H1 (cell line): ENCODE data around the gene CACNA1F. TPM values are rescaled to one million over a fixed set of nuclear protein-coding genes. Genes with fewer than 3 reads are reported as not detected.

Experiments used
- CTCF ChIA-PET: fragments of 300-600 bp; sonication (Branson Sonifier 250); formaldehyde crosslinking; loops from one replicate; lab custom pipeline; 2021; ENCODE audit not compliant: partially characterized antibody; lab: Charles Lee
- POLR2A ChIA-PET: fragments of 300-600 bp; sonication (Branson Sonifier 250); formaldehyde crosslinking; loops from one replicate; lab custom pipeline; 2021; ENCODE audit warnings: inconsistent platforms; ENCODE audit not compliant: partially characterized antibody; lab: Charles Lee
- DNase-seq, 2 experiments: peaks; one replicate each; pipeline versions ENCODE4 v3.0.0 to v3.0.0-alpha.2; 2010 to 2022; ENCODE audit warnings: low spot score in 2 of 2, low read depth in 1 of 2, mixed read lengths in 1 of 2
- FAIRE-seq: peaks from 2 replicates; lab custom pipeline; 2011; peaks lifted over from hg19 to GRCh38; lab: Jason Lieb, UNC
- H2AFZ ChIP-seq: 2 replicates; pipeline ENCODE4 v1.8.1; 2012; ENCODE audit warnings: low read length, inconsistent platforms
- H2AK5ac ChIP-seq: 2 replicates; pipeline ENCODE4 v1.6.1; 2013; ENCODE audit warnings: low read depth, low read length
- H2BK120ac ChIP-seq: replicated peaks from 2 replicates; pipeline ENCODE3; 2013; ENCODE audit warnings: low read depth, low read length, inconsistent platforms
- H2BK12ac ChIP-seq: 2 replicates; pipeline ENCODE4 v1.6.1; 2013; ENCODE audit warnings: low read depth, low read length
- H2BK15ac ChIP-seq: 2 replicates; pipeline ENCODE4 v1.6.1; 2013; ENCODE audit warnings: low read length
- H2BK20ac ChIP-seq: 2 replicates; pipeline ENCODE4 v1.6.1; 2013; ENCODE audit warnings: low read length
- H2BK5ac ChIP-seq: 2 replicates; pipeline ENCODE4 v1.6.1; 2013; ENCODE audit warnings: low read depth, low read length
- H3K14ac ChIP-seq: 2 replicates; pipeline ENCODE4 v1.6.1; 2013; ENCODE audit warnings: inconsistent platforms; ENCODE audit not compliant: insufficient read length
- H3K18ac ChIP-seq: 2 replicates; pipeline ENCODE4 v1.6.1; 2013; ENCODE audit warnings: low read length; ENCODE audit errors: extremely low read depth
- H3K23ac ChIP-seq: 2 replicates; pipeline ENCODE4 v1.6.1; 2013; ENCODE audit warnings: inconsistent platforms; ENCODE audit not compliant: insufficient read length
- H3K23me2 ChIP-seq: 2 replicates; pipeline ENCODE4 v1.6.1; 2013; ENCODE audit warnings: low read depth, low read length
- H3K27ac ChIP-seq: 2 replicates; pipeline ENCODE4 v1.6.1; 2011; ENCODE audit warnings: low read depth, low read length, inconsistent platforms
- H3K27me3 ChIP-seq, 4 experiments: replicated peaks in 1 of 4; 1 replicate in 1 of 4; 2 replicates in 3 of 4; pipeline versions ENCODE4 v1.6.1 to v1.8.1; 2011 to 2013; ENCODE audit warnings: low read length in 3 of 4, mild to moderate bottlenecking in 3 of 4, inconsistent platforms in 2 of 4, mixed read lengths in 2 of 4, moderate library complexity in 1 of 4; ENCODE audit not compliant: control insufficient read depth in 3 of 4, insufficient read depth in 3 of 4; ENCODE audit errors: extremely low read depth in 1 of 4
- H3K36me3 ChIP-seq, 4 experiments: 2 replicates each; pipeline versions ENCODE4 v1.6.1 to v1.8.1; 2011 to 2013; ENCODE audit warnings: mild to moderate bottlenecking in 4 of 4, low read length in 3 of 4, moderate library complexity in 2 of 4, control low read depth in 1 of 4, inconsistent platforms in 1 of 4; ENCODE audit not compliant: insufficient read depth in 4 of 4, control insufficient read depth in 2 of 4
- H3K4ac ChIP-seq: replicated peaks from 2 replicates; pipeline ENCODE3; 2013; ENCODE audit warnings: low read length, low read depth, mixed read lengths, inconsistent platforms; ENCODE audit not compliant: insufficient read length
- H3K4me1 ChIP-seq, 4 experiments: replicated peaks in 1 of 4; 1 replicate in 1 of 4; 2 replicates in 3 of 4; pipeline versions ENCODE4 v1.6.1 to v1.8.1; 2011 to 2013; ENCODE audit warnings: low read length in 3 of 4, inconsistent platforms in 2 of 4, mixed read lengths in 1 of 4; ENCODE audit not compliant: insufficient read depth in 4 of 4, control insufficient read depth in 3 of 4
- H3K4me2 ChIP-seq, 2 experiments: 2 replicates each; pipeline versions ENCODE4 v1.6.1 to v1.8.1; 2011 to 2013; ENCODE audit warnings: low read depth in 2 of 2, low read length in 2 of 2, control low read depth in 1 of 2, inconsistent platforms in 1 of 2, mild to moderate bottlenecking in 1 of 2; ENCODE audit not compliant: insufficient read depth in 1 of 2
- H3K4me3 ChIP-seq, 4 experiments: fragments of 200-600, 300-600 bp in 1 of 4; sonication (generic), shearing (Covaris generic), sonication (Bioruptor Twin) in 1 of 4; 2 replicates each; pipeline versions ENCODE4 v1.5.1 to v1.8.1; 2011 to 2016; ENCODE audit warnings: low read length in 4 of 4, low read depth in 3 of 4, control low read depth in 2 of 4, inconsistent platforms in 2 of 4, mild to moderate bottlenecking in 2 of 4, mixed read lengths in 1 of 4, moderate library complexity in 1 of 4; ENCODE audit not compliant: insufficient read depth in 2 of 4; ENCODE audit errors: extremely low read depth in 1 of 4
- H3K56ac ChIP-seq: replicated peaks from 2 replicates; pipeline ENCODE3; 2013; ENCODE audit warnings: low read depth, mild to moderate bottlenecking, mixed read lengths, low read length, inconsistent platforms; ENCODE audit not compliant: insufficient read length
- H3K79me1 ChIP-seq: 2 replicates; pipeline ENCODE4 v1.6.1; 2013; ENCODE audit warnings: low read depth, low read length, control low read depth
- H3K79me2 ChIP-seq, 2 experiments: 2 replicates each; pipeline versions ENCODE4 v1.6.1 to v1.8.1; 2012 to 2013; ENCODE audit warnings: low read length in 2 of 2, mild to moderate bottlenecking in 2 of 2, inconsistent platforms in 1 of 2; ENCODE audit not compliant: insufficient read depth in 2 of 2, control insufficient read depth in 1 of 2
- H3K9ac ChIP-seq, 4 experiments: replicated peaks in 1 of 4; 1 replicate in 1 of 4; 2 replicates in 3 of 4; pipeline versions ENCODE4 v1.6.1 to v1.8.1; 2011 to 2013; ENCODE audit warnings: low read depth in 3 of 4, low read length in 3 of 4, control low read depth in 2 of 4, mild to moderate bottlenecking in 2 of 4, moderate library complexity in 2 of 4, inconsistent platforms in 1 of 4; ENCODE audit errors: extremely low read depth in 1 of 4
- H3K9me3 ChIP-seq, 2 experiments: 2 replicates each; pipeline versions ENCODE4 v1.6.1 to v1.8.1; 2012 to 2013; ENCODE audit warnings: mild to moderate bottlenecking in 2 of 2, moderate library complexity in 2 of 2, control low read depth in 1 of 2, inconsistent platforms in 1 of 2, low read depth in 1 of 2, low read length in 1 of 2, mixed read lengths in 1 of 2; ENCODE audit not compliant: insufficient read depth in 2 of 2
- H4K20me1 ChIP-seq, 2 experiments: replicated peaks in 1 of 2; 2 replicates each; pipeline versions ENCODE3 to v1.8.1; 2011 to 2013; ENCODE audit warnings: inconsistent platforms in 2 of 2, low read length in 2 of 2, mild to moderate bottlenecking in 1 of 2; ENCODE audit not compliant: insufficient read depth in 2 of 2, control insufficient read depth in 1 of 2
- H4K5ac ChIP-seq: 2 replicates; pipeline ENCODE4 v1.6.1; 2013; ENCODE audit warnings: low read length, low read depth, mixed read lengths, inconsistent platforms; ENCODE audit not compliant: insufficient read length
- H4K8ac ChIP-seq: 2 replicates; pipeline ENCODE4 v1.8.0; 2013; ENCODE audit warnings: mild to moderate bottlenecking, moderate library complexity, low read length, inconsistent platforms; ENCODE audit not compliant: insufficient read depth; ENCODE audit errors: extremely low read depth
- H4K91ac ChIP-seq: replicated peaks from 2 replicates; pipeline ENCODE3; 2013; ENCODE audit warnings: low read length, mixed read lengths, inconsistent platforms; ENCODE audit not compliant: insufficient read length
- POLR2A ChIP-seq, 2 experiments: IDR thresholded peaks; 1 replicate in 1 of 2; 2 replicates in 1 of 2; pipeline ENCODE4 v1.6.1; 2011; ENCODE audit warnings: low read depth in 2 of 2, low read length in 2 of 2, mild to moderate bottlenecking in 2 of 2; ENCODE audit errors: control extremely low read depth in 1 of 2
- POLR2AphosphoS5 ChIP-seq: IDR thresholded peaks from 2 replicates; pipeline ENCODE4 v1.6.1; 2011; ENCODE audit warnings: low read depth, low read length
- SIX5 ChIP-seq: IDR thresholded peaks from 2 replicates; pipeline ENCODE4 v1.6.1; 2011; ENCODE audit warnings: mild to moderate bottlenecking, low read depth, low read length
- SP1 ChIP-seq: IDR thresholded peaks from 2 replicates; pipeline ENCODE4 v1.6.1; 2011; ENCODE audit warnings: low read depth, low read length
- TAF1 ChIP-seq: IDR thresholded peaks from 2 replicates; pipeline ENCODE4 v1.6.1; 2011; ENCODE audit warnings: mild to moderate bottlenecking, low read depth, low read length
- ZNF274 ChIP-seq: IDR thresholded peaks from 2 replicates; pipeline ENCODE4 v1.7.0; 2012; ENCODE audit warnings: low read length, borderline replicate concordance; ENCODE audit errors: extremely low read depth
- WGBS, 2 experiments: shearing (Covaris generic) in 1 of 2; methylation state at CpG; one replicate each; pipeline versions ENCODE4 v1.1.6 to v1.1.7; 2013 to 2015; ENCODE audit warnings: low lambda C conversion rate in 2 of 2, mixed read lengths in 2 of 2, inconsistent platforms in 1 of 2, low coverage in 1 of 2, missing lambda C conversion rate in 1 of 2; ENCODE audit not compliant: insufficient replicate concordance in 2 of 2, insufficient coverage in 1 of 2, insufficient read length in 1 of 2; ENCODE audit errors: extremely low coverage in 1 of 2, missing lambda C conversion rate in 1 of 2; 5-methylcytosine and 5-hydroxymethylcytosine counted together
- polyA plus RNA-seq, 7 experiments: library from polyadenylated mRNA; depleted of rRNA in 3 of 7; stranded (reverse) in 5 of 7; unstranded in 2 of 7; fragments of >200 nt in 5 of 7; fragments of 200-250 nt in 2 of 7; gene quantifications; 1 replicate in 5 of 7; 2 replicates in 1 of 7; 4 replicates in 1 of 7; pipeline versions ENCODE4 v1.2.1 to v1.2.3, GENCODE V29; 2011 to 2013; ENCODE audit warnings: missing spikeins in 2 of 7, mixed read lengths in 2 of 7
- total RNA-seq: library from RNA; stranded (reverse); fragmentation: NEBNext Ultra II Directional; extraction: Animal tissue kit (Norgen Biotek cat#: 25700); gene quantifications from 2 replicates; pipeline ENCODE4 v1.2.1, GENCODE V29; 2021

Gene CACNA1F
- total and polyA plus RNA-seq, 2 of the 8 experiments (the other 6 are each of a cell fraction or from before 2014, with no cell fraction given), result 0.59 to 0.84 TPM

GRCh38 chrX:49206543-49206942 is 26.6 kb downstream of the CACNA1F start:
- no peak for FAIRE-seq
- H3K9ac ChIP-seq, result no peak overlapping the region
- H3K27ac ChIP-seq, result no peak overlapping the region
- no peak overlapping the region for H3K18ac ChIP-seq
- no peak overlapping the region for H2BK120ac ChIP-seq
- no peak overlapping the region for H2BK15ac ChIP-seq
- H2BK12ac ChIP-seq, result no peak overlapping the region
- H2AK5ac ChIP-seq, result no peak overlapping the region
- no peaks in the 10 kb centered on the region for H3K79me2 ChIP-seq
- POLR2A ChIA-PET, result interaction anchor here (0.5 kb wide), 1 partner anchor 8 kb away, joined by 3 read pairs; no protein-coding TSS in a partner anchor
- CTCF ChIA-PET, result interaction anchor here (1.5 to 4.6 kb wide), 2 partner anchors 14 to 61 kb away, joined by 3 to 22 read pairs; no protein-coding TSS in a partner anchor
- H3K9me3 ChIP-seq, result no peaks in the 10 kb centered on the region
- H2BK5ac ChIP-seq, result no peak overlapping the region
- no CpG with 5 or more reads among the region's 8 CpGs for WGBS, 2 experiments
- no peaks in the 10 kb centered on the region for H4K20me1 ChIP-seq
- no peak overlapping the region for H3K56ac ChIP-seq
- H3K23me2 ChIP-seq, result no peaks in the 10 kb centered on the region
- no peak overlapping the region for H3K4ac ChIP-seq
- peaks cover 0 to 11% (median 2%) of the 10 kb centered on the region in 4 experiments; a peak in 2 of 7 replicates for H3K4me1 ChIP-seq
- no peak overlapping the region for H4K91ac ChIP-seq
- H3K4me2 ChIP-seq, result no peak overlapping the region
- DNase-seq, result no peak
- no peaks in the 10 kb centered on the region for H3K79me1 ChIP-seq
- no peak overlapping the region for H3K14ac ChIP-seq
- H4K8ac ChIP-seq, result no peak overlapping the region
- H3K27me3 ChIP-seq, result no peaks in the 10 kb centered on the region
- H4K5ac ChIP-seq, result no peak overlapping the region
- no peak overlapping the region for H2AFZ ChIP-seq
- H2BK20ac ChIP-seq, result no peak overlapping the region
- H3K23ac ChIP-seq, result no peak overlapping the region
- H3K36me3 ChIP-seq, result no peaks in the 10 kb centered on the region
- H3K4me3 ChIP-seq, result no peak overlapping the region
- TF ChIP-seq SIX5, result no peak
- no peak for TF ChIP-seq SP1
- no peak for TF ChIP-seq TAF1
- TF ChIP-seq ZNF274, result no peak
- TF ChIP-seq POLR2A (IDR thresholded peaks at IDR 0.05; ENCODE audit: control extremely low read depth in 1 of 2, low read depth in 2 of 2, low read length in 2 of 2), result no peak
- no peak for TF ChIP-seq POLR2AphosphoS5
